GM12874 (cell line): Measurements from ENCODE around the gene LRRC43.

Experiments
- CTCF ChIP-seq: IDR thresholded peaks from 2 replicates; pipeline ENCODE4 v1.5.1; 2011; ENCODE audit warnings: low read depth, mild to moderate bottlenecking, control low read depth, low read length, moderate library complexity; ENCODE audit not compliant: insufficient read depth

The LRRC43 gene

GRCh38 chr12:122205053-122205925 is 22.4 kb downstream of the LRRC43 start:
- no peak for TF ChIP-seq CTCF

- TF ChIP-seq CTCF = no peak
Measured at GRCh38 chr12:122206111-122206881, 23.4 kb downstream of the LRRC43 start.

- TF ChIP-seq CTCF = no peak
Measured at GRCh38 chr12:122206976-122207375, 24.1 kb downstream of the LRRC43 start.

GRCh38 chr12:122207391-122207790 is 24.5 kb downstream of the LRRC43 start:
- TF ChIP-seq CTCF = no peak

- TF ChIP-seq CTCF = no peak
Measured at GRCh38 chr12:122208073-122208820, 25.3 kb downstream of the LRRC43 start.

GRCh38 chr12:122215771-122216170 is 32.8 kb downstream of the LRRC43 start:
- no peak for TF ChIP-seq CTCF

- TF ChIP-seq CTCF = no peak
Measured at GRCh38 chr12:122216445-122216844, 33.5 kb downstream of the LRRC43 start.
